Nasal cavity respiratory epithelium epithelial cell of viscerocranial mucosa (primary cell): Measurements from ENCODE around the gene ADAMTS20. TPM values are rescaled to one million over a fixed set of nuclear protein-coding genes. Genes with fewer than 3 reads are reported as not detected.

Experiments used
- total RNA-seq: library from RNA; depleted of rRNA; stranded (reverse); fragments of >200 nt; gene quantifications from 2 replicates; pipeline ENCODE4 v1.2.3, GENCODE V29; 2014

Gene ADAMTS20
- not detected in 2 replicates for total RNA-seq

GRCh38 chr12:43551971-43552559 lies at the start of gene ADAMTS20:
Gene ADAMTS20 (minus strand): TSS chr12:43552203. CDS start chr12:43551921, 282 bp downstream.

Other genes with a start within 250 kb of the ADAMTS20 start
- 18.1 and 30.0 TPM in 2 replicates for gene PUS7L, start 206.6 kb upstream of the ADAMTS20 start, total RNA-seq
- gene IRAK4, start 206.7 kb upstream of the ADAMTS20 start, total RNA-seq, result 14.0 and 14.4 TPM in 2 replicates